Vagina (tissue), 2 donors: Measurements from ENCODE around the gene FYCO1. TPM values are rescaled to one million over a fixed set of nuclear protein-coding genes. Genes with fewer than 3 reads are reported as not detected.

Experiments
- DNase-seq, 2 donors: peaks; one replicate each; pipeline ENCODE4 v3.0.0-alpha.2; 2017; ENCODE audit errors: extremely low spot score in 2 of 2
- H3K27ac ChIP-seq: fragments of 200-600 bp; sonication (generic); one replicate; pipeline ENCODE4 v1.5.1; 2019
- H3K27me3 ChIP-seq: fragments of 200-600 bp; sonication (generic); one replicate; pipeline ENCODE4 v1.5.1; 2019
- H3K36me3 ChIP-seq, 2 donors: fragments of 200-600 bp; sonication (generic); one replicate each; pipeline ENCODE4 v1.5.1; 2017 to 2019
- H3K4me1 ChIP-seq: fragments of 200-600 bp; sonication (generic); one replicate; pipeline ENCODE4 v1.5.1; 2019
- H3K4me3 ChIP-seq, 2 donors: fragments of 200-600 bp; sonication (generic); 1 replicate in 1 of 2; 2 replicates in 1 of 2; pipeline ENCODE4 v1.5.1; 2016 to 2019
- H3K9me3 ChIP-seq: fragments of 200-600 bp; sonication (generic); one replicate; pipeline ENCODE4 v1.5.1; 2019
- CTCF ChIP-seq, 3 experiments: fragments of 450-650 bp in 2 of 3; fragments of 200-600 bp in 1 of 3; sonication (generic) in 1 of 3; IDR thresholded peaks; one replicate each; pipeline ENCODE4 v1.5.1; 2017 to 2019; ENCODE audit warnings: antibody characterized with exemption in 3 of 3, mild to moderate bottlenecking in 2 of 3, moderate library complexity in 2 of 3
- POLR2A ChIP-seq, 2 donors: fragments of 450-650 bp; IDR thresholded peaks; one replicate each; pipeline ENCODE4 v1.6.1; 2017; ENCODE audit warnings: antibody characterized with exemption in 2 of 2, mild to moderate bottlenecking in 2 of 2, moderate library complexity in 2 of 2
- POLR2AphosphoS5 ChIP-seq, 2 donors: sonication (generic); formaldehyde crosslinking; IDR thresholded peaks; one replicate each; pipeline ENCODE4 v1.9.0; 2017; ENCODE audit warnings: antibody characterized with exemption in 2 of 2, mild to moderate bottlenecking in 2 of 2, low read depth in 1 of 2; ENCODE audit not compliant: insufficient read depth in 1 of 2
- intact Hi-C: fragments of 100-400 bp; cut with DNase I; formaldehyde crosslinking; loops from one replicate; pipeline ENCODE4 v1.15.1; 2023
- total RNA-seq: library from RNA; depleted of rRNA; stranded (reverse); fragments of >200 nt; gene quantifications from one replicate; pipeline ENCODE4 v1.2.3, GENCODE V29; 2016

Gene FYCO1
- total RNA-seq, 1 donor from 2014 or later, result 45.7 TPM

GRCh38 chr3:45914362-45915058 lies 81.1 kb downstream of the FYCO1 start:
- Histone ChIP-seq H3K36me3 (no peaks in the 10 kb centered on the region), H3K4me3 (no peak overlapping the region), H3K27ac (no peak overlapping the region), H3K9me3 (no peaks in the 10 kb centered on the region), H3K27me3 (no peaks in the 10 kb centered on the region), H3K4me1 (peaks cover 13% of the 10 kb centered on the region)
- intact Hi-C loops, result no loop called here
- DNase-seq, result no peak
- TF ChIP-seq CTCF (IDR thresholded peaks at IDR 0.05) (no peak), POLR2A (IDR thresholded peaks at IDR 0.05) (no peak), POLR2AphosphoS5 (IDR thresholded peaks at IDR 0.05; ENCODE audit: insufficient read depth in 1 of 2, low read depth in 1 of 2) (no peak)

- TF ChIP-seq POLR2A (IDR thresholded peaks at IDR 0.05) (no peak), CTCF (IDR thresholded peaks at IDR 0.05) (no peak), POLR2AphosphoS5 (IDR thresholded peaks at IDR 0.05; ENCODE audit: insufficient read depth in 1 of 2, low read depth in 1 of 2) (no peak)
- no peak for DNase-seq
- H3K9me3 ChIP-seq, result no peaks in the 10 kb centered on the region
- H3K36me3 ChIP-seq, result no peaks in the 10 kb centered on the region
- H3K27me3 ChIP-seq, result no peaks in the 10 kb centered on the region
- no peak overlapping the region for H3K27ac ChIP-seq
- H3K4me3 ChIP-seq, result no peak overlapping the region
- H3K4me1 ChIP-seq, result peaks cover 15% of the 10 kb centered on the region
- intact Hi-C loops, result no loop called here
These were observed 83.2 kb downstream of the FYCO1 start for GRCh38 chr3:45912435-45912834.

DNA sequence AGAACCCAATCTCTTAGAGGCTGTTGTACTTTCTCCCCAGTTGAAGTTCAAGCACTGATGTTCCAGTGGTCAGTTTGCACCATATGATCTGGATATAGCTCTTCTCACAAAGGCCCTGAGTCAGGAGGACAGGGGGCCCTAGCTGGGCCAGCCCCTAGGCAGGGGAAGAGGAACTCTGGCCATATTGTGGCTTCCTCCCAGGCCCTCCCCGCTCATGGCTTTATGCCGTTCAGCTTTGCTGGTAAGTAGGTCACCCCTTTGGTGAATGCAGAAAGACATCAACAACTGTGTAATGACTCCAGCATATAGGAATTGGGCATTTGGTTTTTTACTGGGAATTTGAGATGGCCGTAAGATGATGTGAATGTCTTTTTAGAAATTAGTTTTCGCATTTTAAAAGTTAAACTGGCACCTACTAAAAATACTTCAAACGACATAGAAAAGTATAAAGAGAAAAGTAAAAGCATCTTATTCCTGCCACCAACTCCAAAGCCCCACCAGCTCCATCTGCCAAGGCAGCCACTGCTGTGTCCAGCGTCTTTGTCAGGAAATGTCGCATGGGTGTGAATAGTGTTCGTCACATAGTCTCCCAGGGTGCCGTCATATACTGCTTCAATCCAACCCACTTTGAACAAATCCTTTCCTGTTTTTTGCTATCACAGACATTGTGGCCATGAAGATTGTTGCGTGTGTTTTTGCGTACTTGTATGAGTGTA lies 84.0 kb downstream of the FYCO1 start:
- H3K4me1 ChIP-seq, result peaks cover 19% of the 10 kb centered on the region
- no peak overlapping the region for H3K4me3 ChIP-seq
- TF ChIP-seq CTCF (IDR thresholded peaks at IDR 0.05), result no peak
- TF ChIP-seq POLR2A (IDR thresholded peaks at IDR 0.05), result no peak
- no peak for TF ChIP-seq POLR2AphosphoS5 (IDR thresholded peaks at IDR 0.05; ENCODE audit: insufficient read depth in 1 of 2, low read depth in 1 of 2)
- H3K36me3 ChIP-seq, result no peaks in the 10 kb centered on the region
- no peaks in the 10 kb centered on the region for H3K9me3 ChIP-seq
- no peaks in the 10 kb centered on the region for H3K27me3 ChIP-seq
- intact Hi-C loops, result no loop called here
- H3K27ac ChIP-seq, result no peak overlapping the region
- DNase-seq, result no peak

DNA sequence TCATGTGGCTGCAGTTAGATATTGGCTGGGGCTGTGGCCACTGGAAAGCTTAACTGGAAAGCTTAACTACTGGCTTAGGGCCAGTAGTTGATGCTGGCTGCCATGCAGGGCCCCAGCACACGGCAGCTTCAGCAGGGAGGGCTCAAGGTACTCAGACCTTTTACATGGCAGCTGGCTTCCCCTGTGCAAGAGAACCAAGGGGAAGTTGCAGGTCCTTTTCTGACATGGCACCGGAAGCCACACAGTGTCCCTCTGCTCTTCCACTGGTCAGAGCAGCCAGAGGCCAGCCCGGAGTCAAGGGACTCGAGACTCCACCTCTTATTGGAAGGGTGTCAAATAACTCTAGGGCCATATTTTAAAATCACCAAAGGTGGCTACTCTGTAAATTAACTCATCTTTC lies 84.7 kb downstream of the FYCO1 start:
- H3K36me3 ChIP-seq, result no peaks in the 10 kb centered on the region
- H3K27ac ChIP-seq, result no peak overlapping the region
- H3K4me1 ChIP-seq, result peaks cover 11% of the 10 kb centered on the region
- no peak overlapping the region for H3K4me3 ChIP-seq
- no peak for TF ChIP-seq POLR2AphosphoS5 (IDR thresholded peaks at IDR 0.05; ENCODE audit: insufficient read depth in 1 of 2, low read depth in 1 of 2)
- no peak for TF ChIP-seq CTCF (IDR thresholded peaks at IDR 0.05)
- TF ChIP-seq POLR2A (IDR thresholded peaks at IDR 0.05), result no peak
- DNase-seq, result no peak
- H3K9me3 ChIP-seq, result no peaks in the 10 kb centered on the region
- intact Hi-C loops, result no loop called here
- no peaks in the 10 kb centered on the region for H3K27me3 ChIP-seq

GRCh38 chr3:45909542-45909941 lies 86.1 kb downstream of the FYCO1 start:
- TF ChIP-seq POLR2AphosphoS5 (IDR thresholded peaks at IDR 0.05; ENCODE audit: insufficient read depth in 1 of 2, low read depth in 1 of 2) (no peak), POLR2A (IDR thresholded peaks at IDR 0.05) (no peak), CTCF (IDR thresholded peaks at IDR 0.05) (no peak)
- Histone ChIP-seq H3K27ac (no peak overlapping the region), H3K36me3 (no peaks in the 10 kb centered on the region), H3K27me3 (no peaks in the 10 kb centered on the region), H3K9me3 (no peaks in the 10 kb centered on the region), H3K4me1 (peaks cover 8% of the 10 kb centered on the region), H3K4me3 (no peak overlapping the region)
- no peak for DNase-seq
- intact Hi-C loops, result no loop called here
